GM18511 (cell line): ENCODE data around the gene CNTN4.
A peak's percentile ranks its signal among the peaks of the same experiment; 100 is the strongest.
"Not testable (repeated sequence)": the region's sequence is repeated elsewhere in the genome, so short reads cannot be mapped to it uniquely, and the experiment has no call there.

Experiments
- ATAC-seq: cut with Tn5 transposase; IDR thresholded peaks from one replicate; pipeline ENCODE4 v1.9.1; 2021; ENCODE audit warnings: mild to moderate bottlenecking, moderate library complexity; ENCODE audit not compliant: unreplicated experiment

Gene CNTN4

GRCh38 chr3:2938711-2939110 is 840.0 kb downstream of the CNTN4 start:
- no peak for ATAC-seq

- ATAC-seq, result no peak
Measured at GRCh38 chr3:2940062-2940461, 841.4 kb downstream of the CNTN4 start.

GRCh38 chr3:2944628-2945027 is 846.0 kb downstream of the CNTN4 start:
- ATAC-seq, result peak; percentile 89

GRCh38 chr3:2945121-2945520 is 846.5 kb downstream of the CNTN4 start:
- no peak for ATAC-seq

GRCh38 chr3:2947536-2947935 is 848.9 kb downstream of the CNTN4 start:
- no peak for ATAC-seq

GRCh38 chr3:2948882-2949281 is 850.2 kb downstream of the CNTN4 start:
- no peak for ATAC-seq

GRCh38 chr3:2950159-2950558 is 851.5 kb downstream of the CNTN4 start:
- ATAC-seq, result no peak

DNA sequence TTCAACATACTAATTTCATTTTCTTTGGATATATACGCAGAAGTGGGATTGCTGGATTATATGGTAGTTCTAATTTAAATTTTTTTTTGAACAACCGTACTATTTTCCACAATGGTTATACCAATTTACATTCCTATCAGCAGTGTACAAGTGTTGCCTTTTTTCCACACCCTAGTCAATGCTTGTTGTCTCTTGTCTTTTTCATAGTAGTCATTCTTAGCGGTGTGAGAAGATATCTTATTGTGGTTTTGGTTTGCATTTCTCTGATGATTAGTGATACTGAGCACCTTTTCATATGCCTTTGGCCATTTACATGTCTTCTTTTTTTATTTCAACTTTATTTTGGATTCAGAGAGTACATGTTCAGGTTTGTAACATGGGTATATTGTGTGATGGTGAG is 858.4 kb downstream of the CNTN4 start:
- no peak for ATAC-seq

- ATAC-seq, result no peak
Measured at GRCh38 chr3:2958551-2958950, 859.9 kb downstream of the CNTN4 start.

DNA sequence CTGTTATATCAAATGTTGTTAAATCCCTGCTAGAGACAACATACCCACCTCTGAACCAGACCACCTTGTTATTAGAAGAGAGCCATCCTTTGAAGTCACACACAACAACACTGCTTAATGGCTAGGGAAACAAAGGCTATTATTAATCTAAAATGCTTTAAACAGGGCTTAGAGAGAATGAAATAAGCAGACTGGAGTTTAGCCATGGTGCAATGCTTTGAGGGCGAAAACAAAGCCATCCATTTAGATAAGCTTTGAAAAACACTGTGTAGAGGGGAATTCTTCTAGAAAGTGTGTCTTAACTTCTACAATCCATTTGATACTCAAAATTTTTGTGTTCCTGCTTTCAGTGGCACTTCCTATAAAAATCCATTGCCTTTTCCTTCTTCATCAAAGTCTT is 862.9 kb downstream of the CNTN4 start:
- ATAC-seq, result no peak

GRCh38 chr3:2967871-2968270 is 869.2 kb downstream of the CNTN4 start:
- no peak for ATAC-seq

DNA sequence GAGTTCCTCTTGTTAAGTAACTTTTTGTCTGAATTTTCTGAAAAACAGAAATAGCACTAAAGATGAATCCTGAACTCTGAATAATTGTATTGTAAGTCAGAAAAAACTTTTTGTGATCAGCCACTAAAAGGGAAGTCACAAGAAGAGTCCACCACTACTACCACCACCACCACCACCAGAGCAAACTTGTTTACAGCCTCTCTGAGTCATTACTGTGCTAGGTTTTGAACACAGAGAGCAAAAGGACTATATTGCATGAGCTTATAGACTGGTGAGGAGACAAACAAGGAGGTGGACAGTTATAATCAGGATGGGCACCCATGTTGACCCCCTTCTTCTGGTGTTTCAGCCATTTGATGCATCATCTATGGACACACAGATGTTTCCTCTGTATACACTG is 869.8 kb downstream of the CNTN4 start:
- peak; percentile 47 for ATAC-seq

DNA sequence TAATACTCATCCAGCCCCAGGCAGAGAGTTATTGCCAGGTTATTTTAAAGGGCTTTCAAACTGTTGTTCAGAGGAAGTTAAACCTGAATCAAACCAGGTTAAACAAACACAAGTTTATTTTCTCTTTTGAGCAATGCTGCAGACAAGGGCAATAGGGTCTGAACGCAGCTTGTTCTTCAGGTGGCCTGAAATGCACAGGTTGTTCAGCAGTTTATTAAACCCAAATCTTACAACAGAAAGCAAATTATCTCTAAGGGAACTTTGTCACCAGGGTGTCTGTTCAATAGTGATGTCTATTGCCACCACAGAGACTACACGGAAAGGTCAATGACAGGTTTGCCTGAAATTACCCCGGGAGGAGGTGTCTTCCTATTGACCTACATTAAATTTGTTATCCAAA is 877.5 kb downstream of the CNTN4 start:
- no peak for ATAC-seq

GRCh38 chr3:2976796-2977195 is 878.1 kb downstream of the CNTN4 start:
- ATAC-seq, result no peak

DNA sequence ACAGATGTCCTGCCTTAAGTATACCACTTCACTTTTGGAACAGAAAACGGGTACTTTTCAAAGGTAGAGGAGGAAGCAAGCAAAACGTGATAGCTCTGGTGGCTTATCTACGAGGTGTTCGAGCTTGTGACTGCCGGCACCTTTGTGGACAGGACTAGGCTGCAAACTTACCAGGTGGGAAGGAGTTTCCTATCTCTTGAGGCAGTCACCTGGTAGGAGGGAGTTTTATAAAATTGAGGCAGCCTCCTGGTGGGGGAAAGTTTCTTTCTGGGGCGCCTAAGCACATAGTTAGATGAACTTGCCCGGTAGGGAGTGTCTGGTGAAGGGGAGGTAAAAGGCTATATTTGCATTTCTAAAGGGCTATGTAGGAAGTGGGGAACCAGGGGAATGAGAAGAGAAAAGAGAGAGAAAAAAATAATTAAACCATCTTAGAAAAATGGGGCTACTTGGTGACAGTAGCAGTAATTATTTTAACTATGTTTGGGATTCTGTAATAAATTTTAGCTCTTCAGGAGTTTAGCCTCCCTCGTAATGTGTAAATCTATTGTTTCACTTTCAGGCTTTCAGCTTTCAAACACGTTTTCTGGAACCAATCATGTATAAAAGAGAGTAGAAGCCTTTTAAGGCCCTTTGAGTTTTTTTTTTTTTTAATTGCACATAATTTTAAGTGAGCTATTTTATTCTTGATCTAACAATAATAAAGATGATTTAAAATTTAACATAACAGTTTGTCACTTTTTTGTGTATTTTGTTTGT is 880.5 kb downstream of the CNTN4 start:
- ATAC-seq, result no peak

- ATAC-seq, result no peak
Measured at GRCh38 chr3:2984005-2984830, 885.6 kb downstream of the CNTN4 start.

- no peak for ATAC-seq
Measured at GRCh38 chr3:2984831-2985220, 886.2 kb downstream of the CNTN4 start.

GRCh38 chr3:2985479-2985878 is 886.8 kb downstream of the CNTN4 start:
- ATAC-seq, result no peak

DNA sequence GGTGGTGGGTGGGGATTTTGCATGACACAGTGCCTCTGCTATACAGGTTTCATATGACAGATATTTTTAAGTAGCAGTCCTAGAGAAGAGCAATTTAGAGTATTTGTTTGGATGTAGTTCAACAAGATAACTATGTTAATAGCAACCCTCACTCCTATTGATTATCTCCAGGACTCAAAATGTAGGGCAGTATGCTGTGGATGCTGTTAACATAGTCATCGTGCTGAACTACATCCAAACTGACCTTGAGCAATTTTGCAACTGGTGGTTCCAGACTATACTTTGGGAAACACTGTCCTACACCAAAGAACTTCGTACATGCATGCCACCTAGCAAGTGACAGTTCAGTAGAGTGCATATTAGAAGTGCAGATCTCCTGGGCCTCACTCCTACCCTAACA is 893.9 kb downstream of the CNTN4 start:
- no peak for ATAC-seq

DNA sequence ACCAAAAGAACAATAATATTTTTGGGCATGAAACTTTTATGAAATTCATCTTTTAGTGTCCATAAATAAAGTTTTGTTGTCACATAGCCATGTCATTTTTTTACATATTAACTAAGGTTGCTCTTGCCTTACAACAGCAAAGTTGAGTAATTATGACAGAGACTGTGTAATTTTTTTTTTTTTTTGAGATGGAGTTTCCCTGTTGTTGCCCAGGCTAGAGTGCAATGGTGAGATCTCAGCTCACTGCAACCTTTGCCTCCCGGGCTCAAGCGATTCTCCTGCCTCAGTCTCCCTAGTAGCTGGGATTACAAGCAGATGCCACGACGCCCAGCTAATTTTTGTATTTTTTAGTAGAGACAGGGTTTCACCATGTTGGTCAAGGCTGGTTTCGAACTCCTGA is 894.5 kb downstream of the CNTN4 start:
- ATAC-seq, result not testable (repeated sequence)

DNA sequence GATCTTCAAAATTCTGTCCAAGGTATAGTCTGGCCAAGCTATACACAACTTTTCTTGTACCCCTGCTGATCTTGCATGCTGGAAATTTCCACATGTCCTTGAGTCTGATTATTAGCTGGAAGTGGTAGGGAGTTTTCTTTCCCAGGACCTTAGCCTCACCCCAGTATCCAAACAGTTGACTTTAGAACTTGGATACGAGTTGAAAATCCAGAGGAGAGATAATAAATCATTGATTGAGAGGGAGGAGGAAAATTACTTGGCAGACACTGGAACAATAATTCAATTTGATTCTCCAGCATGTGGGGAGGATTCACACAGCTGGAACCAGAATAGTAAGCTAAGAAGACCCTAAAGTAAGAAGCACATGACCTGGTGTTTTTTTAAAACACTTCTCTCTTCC is 895.1 kb downstream of the CNTN4 start:
- ATAC-seq, result no peak

GRCh38 chr3:2995195-2995594 is 896.5 kb downstream of the CNTN4 start:
- no peak for ATAC-seq
